GM12873 (cell line): ENCODE data around the gene LRTM1.

Source experiments
- CTCF ChIP-seq: IDR thresholded peaks from 2 replicates; pipeline ENCODE4 v1.5.1; 2012; ENCODE audit warnings: low read depth, mild to moderate bottlenecking, moderate library complexity, low read length, control low read depth; ENCODE audit not compliant: insufficient read depth; ENCODE audit errors: missing control alignments

LRTM1 gene

GRCh38 chr3:54906763-54907162 is 21.1 kb downstream of the LRTM1 start:
- TF ChIP-seq CTCF, result no peak

- no peak for TF ChIP-seq CTCF
Observed at GRCh38 chr3:54905920-54906319, 21.9 kb downstream of the LRTM1 start.

GRCh38 chr3:54905261-54905888 is 22.5 kb downstream of the LRTM1 start:
- TF ChIP-seq CTCF, result no peak

DNA sequence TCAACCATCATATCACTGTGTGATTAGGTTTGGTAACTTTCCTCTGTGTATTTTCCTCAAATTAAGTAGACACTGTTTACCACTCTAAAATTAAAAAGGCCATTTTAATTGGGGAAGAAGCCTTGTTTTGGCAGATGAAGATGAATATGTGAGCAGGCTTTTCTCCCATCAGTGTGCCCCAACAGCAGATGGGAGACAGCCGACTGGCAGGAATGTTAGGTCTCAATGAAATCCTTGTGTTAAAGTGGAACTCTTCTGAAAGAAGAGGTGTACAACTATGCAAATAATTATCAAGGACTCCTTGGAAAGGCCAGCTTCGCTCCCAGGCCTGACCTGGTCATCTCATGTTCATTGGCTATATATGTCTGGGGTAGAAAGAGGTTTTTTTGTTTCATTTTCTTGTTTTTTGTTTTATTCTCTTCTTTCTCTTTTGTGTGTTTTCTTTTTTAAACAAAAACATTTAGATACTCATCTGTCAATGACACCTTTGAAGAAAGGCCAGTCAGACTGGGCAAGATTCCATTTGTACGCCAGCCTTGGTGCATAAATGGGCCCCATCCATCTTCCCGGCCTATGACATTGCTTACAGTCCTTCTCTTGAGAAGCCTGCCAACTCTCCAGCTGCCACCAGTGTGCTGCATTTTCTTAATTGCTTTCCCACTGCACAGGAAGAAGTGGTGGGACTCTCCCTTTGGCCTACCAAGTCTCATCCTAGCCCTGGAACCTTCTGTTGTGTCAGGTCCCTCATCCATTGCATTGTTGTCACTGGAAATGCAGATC is 25.8 kb downstream of the LRTM1 start:
- TF ChIP-seq CTCF, result no peak

DNA sequence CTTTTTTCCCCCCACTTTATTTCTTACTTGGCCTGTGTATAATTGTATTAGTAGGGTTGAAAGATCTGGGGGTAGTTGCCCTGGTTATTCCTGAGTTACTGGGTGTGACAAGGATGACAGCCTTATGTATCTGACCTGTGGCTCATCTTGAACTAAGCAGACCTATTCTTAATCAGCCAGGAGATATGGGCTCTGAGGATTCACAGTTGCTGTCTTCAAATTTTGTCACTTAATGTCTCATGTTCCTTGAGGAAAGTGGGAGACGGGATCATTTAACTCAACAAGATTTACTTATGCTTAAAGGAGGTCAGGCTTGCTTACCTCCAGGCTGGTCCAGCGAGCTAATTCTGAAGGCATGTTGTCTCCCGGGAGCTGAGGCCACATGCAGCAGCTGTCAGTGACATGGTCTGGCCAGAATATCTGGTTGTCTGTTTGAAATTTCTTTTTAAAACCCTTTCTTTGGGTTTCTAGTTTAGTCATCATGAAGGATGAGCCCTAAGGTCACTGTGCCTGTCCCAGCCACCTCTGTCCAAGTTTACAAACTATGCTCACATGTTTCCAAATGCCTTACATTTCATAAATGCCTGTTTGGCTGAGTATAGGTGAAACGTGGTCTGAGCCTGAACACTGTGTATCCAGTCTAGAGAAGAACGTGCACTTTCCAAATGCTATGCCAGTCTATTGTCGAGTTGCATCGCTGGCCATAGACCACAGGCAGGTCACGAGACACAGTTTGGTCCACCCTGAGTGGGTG is 26.8 kb downstream of the LRTM1 start:
- no peak for TF ChIP-seq CTCF

DNA sequence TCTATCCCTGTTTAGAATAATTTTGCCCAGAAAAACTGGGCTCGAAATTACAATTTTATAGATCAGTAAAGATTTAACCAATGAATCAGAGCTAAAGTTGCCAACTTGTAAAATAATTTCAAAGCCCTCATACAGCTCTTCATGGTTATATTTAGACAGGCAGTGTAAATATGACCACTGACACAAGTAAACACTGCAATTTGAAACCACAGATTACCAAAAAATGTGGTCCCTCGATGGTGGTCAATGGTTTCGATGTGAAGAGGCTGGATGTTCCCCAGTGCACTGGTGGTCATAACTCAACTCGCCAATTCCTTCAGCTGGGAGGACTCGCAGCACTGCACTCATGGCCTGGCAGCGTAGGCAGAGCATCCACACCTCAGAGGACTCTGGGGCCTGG is 28.6 kb downstream of the LRTM1 start:
- no peak for TF ChIP-seq CTCF

DNA sequence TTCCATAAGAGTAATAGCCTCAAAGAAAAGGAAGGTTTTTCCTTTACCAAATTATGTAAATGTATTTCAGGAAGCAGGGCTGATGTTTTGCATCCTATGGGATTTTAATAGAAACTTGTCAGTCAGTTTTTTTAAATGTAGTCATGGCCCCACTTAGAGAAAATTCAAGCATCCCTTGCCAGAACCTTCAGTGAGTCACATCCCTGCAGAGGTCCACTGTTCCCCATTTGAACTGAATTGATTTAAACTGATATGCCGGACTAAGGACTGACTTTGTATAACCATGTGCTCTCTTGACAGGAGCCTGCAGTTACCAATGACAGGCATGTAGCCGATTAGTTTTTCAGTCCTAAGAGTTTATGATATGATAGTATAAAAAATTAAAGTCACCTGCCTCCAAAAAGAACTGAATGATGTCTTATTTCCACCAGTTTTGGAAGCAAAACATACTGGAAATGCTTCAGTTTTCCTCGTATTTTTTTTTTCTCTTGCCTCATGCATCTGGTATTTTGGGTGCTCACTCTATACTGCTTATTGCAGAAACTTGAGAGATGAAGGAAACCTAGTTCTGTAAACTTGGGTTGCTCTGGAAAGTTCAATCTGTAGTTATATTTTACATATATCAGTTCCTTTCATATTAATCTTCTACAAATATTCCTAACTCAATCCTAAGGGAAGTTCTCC is 30.7 kb downstream of the LRTM1 start:
- TF ChIP-seq CTCF, result no peak
